ENCODE results near the gene CDH15.

CDH15 gene, protein sequence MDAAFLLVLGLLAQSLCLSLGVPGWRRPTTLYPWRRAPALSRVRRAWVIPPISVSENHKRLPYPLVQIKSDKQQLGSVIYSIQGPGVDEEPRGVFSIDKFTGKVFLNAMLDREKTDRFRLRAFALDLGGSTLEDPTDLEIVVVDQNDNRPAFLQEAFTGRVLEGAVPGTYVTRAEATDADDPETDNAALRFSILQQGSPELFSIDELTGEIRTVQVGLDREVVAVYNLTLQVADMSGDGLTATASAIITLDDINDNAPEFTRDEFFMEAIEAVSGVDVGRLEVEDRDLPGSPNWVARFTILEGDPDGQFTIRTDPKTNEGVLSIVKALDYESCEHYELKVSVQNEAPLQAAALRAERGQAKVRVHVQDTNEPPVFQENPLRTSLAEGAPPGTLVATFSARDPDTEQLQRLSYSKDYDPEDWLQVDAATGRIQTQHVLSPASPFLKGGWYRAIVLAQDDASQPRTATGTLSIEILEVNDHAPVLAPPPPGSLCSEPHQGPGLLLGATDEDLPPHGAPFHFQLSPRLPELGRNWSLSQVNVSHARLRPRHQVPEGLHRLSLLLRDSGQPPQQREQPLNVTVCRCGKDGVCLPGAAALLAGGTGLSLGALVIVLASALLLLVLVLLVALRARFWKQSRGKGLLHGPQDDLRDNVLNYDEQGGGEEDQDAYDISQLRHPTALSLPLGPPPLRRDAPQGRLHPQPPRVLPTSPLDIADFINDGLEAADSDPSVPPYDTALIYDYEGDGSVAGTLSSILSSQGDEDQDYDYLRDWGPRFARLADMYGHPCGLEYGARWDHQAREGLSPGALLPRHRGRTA

GRCh38 chr16:89171216-89172170 lies at the start of gene CDH15:
CDH15 (plus strand) TSS chr16:89171748; CDS start chr16:89171832, 84 bp downstream.
- peak; percentile 98 for DNase-seq

DNA sequence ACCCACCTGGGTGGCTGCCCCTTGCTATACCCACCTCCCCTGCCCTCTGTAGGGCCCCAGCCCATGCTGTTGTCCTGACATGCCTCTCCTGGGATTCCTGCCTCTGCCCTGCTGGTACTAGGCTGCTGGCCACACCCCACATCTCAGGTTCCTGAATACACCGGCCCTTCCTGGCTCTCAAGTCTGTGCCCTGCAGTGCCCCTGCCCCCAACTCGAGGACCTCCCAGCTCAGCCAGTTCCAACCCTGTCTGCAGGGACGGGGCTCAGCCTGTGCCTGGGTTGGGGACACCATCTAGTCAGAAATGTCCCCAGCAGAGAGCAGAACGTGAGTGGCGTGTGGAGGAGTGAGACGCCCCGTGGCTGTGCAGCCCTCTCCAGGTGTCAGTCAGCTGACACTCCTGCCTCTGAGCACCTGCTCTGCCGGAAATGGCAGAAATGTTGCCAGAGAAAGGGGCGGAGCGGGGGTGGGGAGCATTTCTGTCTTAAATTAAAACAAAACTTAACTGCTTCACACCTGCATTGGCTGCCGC lies 49.2 kb upstream of the CDH15 start:
- DNase-seq, result no peak

GRCh38 chr16:89123001-89123830 lies 48.3 kb upstream of the CDH15 start:
- DNase-seq, result no peak

GRCh38 chr16:89123831-89124100 lies 47.8 kb upstream of the CDH15 start:
- DNase-seq, result no peak

- DNase-seq, result no peak
Measured at GRCh38 chr16:89129378-89129777, 42.2 kb upstream of the CDH15 start.

GRCh38 chr16:89130448-89130847 lies 41.1 kb upstream of the CDH15 start:
- no peak for DNase-seq

DNA sequence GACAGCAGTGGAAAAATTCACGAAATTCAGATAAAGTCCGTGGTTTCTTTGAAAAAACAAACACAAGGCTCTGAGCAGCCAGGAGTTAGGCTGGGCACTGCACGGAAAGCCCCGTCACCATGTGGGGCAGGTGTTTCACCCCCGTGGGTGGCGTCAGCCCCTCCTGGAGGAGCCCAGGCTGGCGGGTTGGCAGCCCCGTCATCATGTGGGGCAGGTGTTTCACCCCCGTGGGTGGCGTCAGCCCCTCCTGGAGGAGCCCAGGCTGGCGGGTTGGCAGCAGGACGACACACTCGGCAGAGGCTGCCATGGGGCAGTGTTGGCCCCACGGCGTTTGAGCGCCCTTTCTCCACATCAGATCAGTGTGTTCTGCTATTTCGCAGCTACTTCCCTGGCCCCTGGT lies 39.8 kb upstream of the CDH15 start:
- no peak for DNase-seq

- no peak for DNase-seq
Measured at GRCh38 chr16:89132194-89133005, 39.1 kb upstream of the CDH15 start.

- DNase-seq, result no peak
Measured at GRCh38 chr16:89133457-89134127, 38.0 kb upstream of the CDH15 start.

- DNase-seq, result no peak
Measured at GRCh38 chr16:89134269-89134668, 37.3 kb upstream of the CDH15 start.

DNA sequence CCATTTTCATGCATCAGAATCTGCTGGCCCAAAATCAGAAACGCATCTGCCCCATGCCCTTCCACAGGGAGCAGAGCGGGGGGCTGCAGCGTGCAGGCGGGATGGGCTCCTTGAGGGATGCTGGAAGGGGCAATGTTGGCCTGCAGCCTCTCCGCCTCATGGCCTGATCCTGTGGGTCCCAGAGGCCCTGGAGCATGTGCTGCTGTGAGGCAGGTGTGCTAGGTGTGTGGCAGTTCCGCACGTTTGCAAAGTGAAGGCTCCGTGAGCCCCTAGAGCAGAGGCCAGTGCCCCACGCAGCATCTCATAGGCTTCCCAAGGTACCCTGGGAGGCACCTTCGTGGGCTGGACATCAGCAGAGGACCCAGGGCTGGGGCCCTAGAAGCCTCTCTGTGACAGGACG lies 36.4 kb upstream of the CDH15 start:
- DNase-seq, result no peak

GRCh38 chr16:89135971-89136765 lies 35.4 kb upstream of the CDH15 start:
- no peak for DNase-seq

DNA sequence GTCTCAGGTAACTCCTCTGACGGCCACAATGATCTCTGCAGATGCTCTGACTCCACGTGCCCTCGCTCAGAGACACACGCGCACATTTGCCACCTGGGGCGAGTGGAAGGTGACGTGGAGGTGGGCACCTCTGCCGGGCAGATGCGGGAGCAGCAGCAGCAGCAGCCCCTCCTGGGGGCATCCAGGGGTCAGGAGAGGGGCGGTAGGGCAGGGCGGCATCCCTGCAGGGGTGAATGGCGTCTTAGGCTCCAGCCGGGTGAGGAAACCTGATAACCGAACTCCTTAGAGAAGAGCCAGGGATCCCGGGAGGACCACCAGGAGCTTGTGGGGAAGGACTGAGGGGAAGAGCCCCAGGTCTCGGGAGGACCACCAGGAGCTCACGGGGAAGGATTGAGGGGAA lies 34.6 kb upstream of the CDH15 start:
- no peak for DNase-seq

GRCh38 chr16:89137666-89138512 lies 33.7 kb upstream of the CDH15 start:
- no peak for DNase-seq

DNA sequence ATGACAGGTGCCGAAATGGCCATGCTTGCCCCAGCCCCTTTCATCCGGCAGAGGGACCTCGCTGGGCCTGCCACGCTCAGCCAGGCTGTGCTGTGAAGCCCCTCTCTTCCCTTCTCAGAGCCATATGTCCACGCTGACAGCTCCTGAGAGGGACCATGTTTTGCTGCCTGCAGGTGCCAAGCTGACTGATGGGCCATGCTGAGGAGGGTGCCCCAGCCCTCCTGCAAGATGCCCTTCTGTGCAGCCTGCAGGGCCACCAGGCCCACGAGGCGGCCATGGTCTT lies 33.1 kb upstream of the CDH15 start:
- DNase-seq, result no peak

GRCh38 chr16:89138843-89139520 lies 32.6 kb upstream of the CDH15 start:
- DNase-seq, result no peak

- DNase-seq, result no peak
Measured at GRCh38 chr16:89139907-89140361, 31.6 kb upstream of the CDH15 start.

- DNase-seq, result no peak
Measured at GRCh38 chr16:89140401-89140800, 31.1 kb upstream of the CDH15 start.

Measured in islet precursor cell (in vitro differentiated cells).